ENCODE results near the gene RABGAP1. TPM values are rescaled to one million over a fixed set of nuclear protein-coding genes. Genes with fewer than 3 reads are reported as not detected.

The RABGAP1 gene
- polyA plus RNA-seq, 1 of the 3 experiments (the other 2 are of a cell fraction) = 20.2 TPM

DNA sequence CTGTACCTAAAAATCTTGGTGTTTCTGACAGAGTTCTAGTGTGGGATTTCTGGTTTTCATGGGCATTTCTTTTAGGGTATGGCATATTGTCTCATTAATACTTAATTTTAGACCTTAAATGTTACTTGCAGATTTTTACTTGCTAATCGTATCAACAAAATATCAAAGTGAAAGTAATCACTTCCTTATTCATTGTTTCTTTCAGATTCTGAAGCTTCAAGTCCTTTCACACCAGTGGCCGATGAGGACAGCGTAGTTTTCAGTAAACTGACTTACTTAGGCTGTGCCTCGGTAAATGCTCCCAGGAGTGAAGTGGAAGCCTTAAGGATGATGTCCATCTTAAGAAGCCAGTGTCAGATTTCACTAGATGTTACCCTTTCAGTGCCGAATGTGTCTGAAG is 45.2 kb downstream of the RABGAP1 start:
- Histone ChIP-seq H3K9me2 (no peaks in the 10 kb centered on the region), H3K27me3 (ENCODE audit: insufficient read depth) (no peaks in the 10 kb centered on the region), H3K79me2 (ENCODE audit: insufficient read depth) (peaks cover 7% of the 10 kb centered on the region; the same call in 1 of the 2 replicates), H3K27ac (ENCODE audit: low read depth in 2 of 2, low read length in 1 of 2) (no peak overlapping the region), H2AFZ (ENCODE audit: low read depth) (no peak overlapping the region), H3K9ac (no peak overlapping the region), H3K36me3 (replicated peaks in 1 of 2; ENCODE audit: control insufficient read depth in 1 of 2, insufficient read depth in 2 of 2, low read length in 1 of 2) (peaks cover 48 to 52% of the 10 kb centered on the region in 2 experiments), H4K20me1 (ENCODE audit: insufficient read depth) (0 out of 2 replicates have a peak, but pooled peaks cover 5% of the 10 kb centered on the region), H3K4me3 (ENCODE audit: low read depth in 2 of 2, low read length in 1 of 2) (no peak overlapping the region), H3F3A (replicated peaks; ENCODE audit: insufficient read depth) (peaks cover 10% of the 10 kb centered on the region), H3K4me1 (ENCODE audit: control insufficient read depth in 1 of 2, insufficient read depth in 2 of 2, low read depth in 1 of 2, low read length in 1 of 2) (no peaks in the 10 kb centered on the region), H3K4me2 (no peak overlapping the region), H3K9me3 (no peaks in the 10 kb centered on the region)
- CTCF ChIA-PET = no interaction called here
- WGBS (ENCODE audit: low lambda C conversion rate) = 88% methylated on average over 5 of the region's 5 CpGs
- POLR2A ChIA-PET = no interaction called here
- TF ChIP-seq FOSL2 (IDR thresholded peaks at IDR 0.05; ENCODE audit: borderline replicate concordance, low read depth) (no peak), MEF2A (IDR thresholded peaks at IDR 0.05; ENCODE audit: borderline replicate concordance, low read depth) (no peak), JUND (IDR thresholded peaks at IDR 0.05) (no peak), ELF1 (IDR thresholded peaks at IDR 0.05) (no peak), USF2 (IDR thresholded peaks at IDR 0.05; ENCODE audit: borderline replicate concordance, low read depth, low read length) (no peak), RAD21 (IDR thresholded peaks at IDR 0.05; ENCODE audit: low read length) (no peak), GABPA (IDR thresholded peaks at IDR 0.05; ENCODE audit: low read depth) (no peak), IRF3 (IDR thresholded peaks at IDR 0.05; ENCODE audit: low read depth, low read length) (no peak), TCF12 (IDR thresholded peaks at IDR 0.05) (no peak)
- TF ChIP-seq, protein P1, sequence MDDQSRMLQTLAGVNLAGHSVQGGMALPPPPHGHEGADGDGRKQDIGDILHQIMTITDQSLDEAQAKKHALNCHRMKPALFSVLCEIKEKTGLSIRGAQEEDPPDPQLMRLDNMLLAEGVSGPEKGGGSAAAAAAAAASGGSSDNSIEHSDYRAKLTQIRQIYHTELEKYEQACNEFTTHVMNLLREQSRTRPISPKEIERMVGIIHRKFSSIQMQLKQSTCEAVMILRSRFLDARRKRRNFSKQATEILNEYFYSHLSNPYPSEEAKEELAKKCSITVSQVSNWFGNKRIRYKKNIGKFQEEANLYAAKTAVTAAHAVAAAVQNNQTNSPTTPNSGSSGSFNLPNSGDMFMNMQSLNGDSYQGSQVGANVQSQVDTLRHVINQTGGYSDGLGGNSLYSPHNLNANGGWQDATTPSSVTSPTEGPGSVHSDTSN (IDR thresholded peaks at IDR 0.05) = no peak
- TF ChIP-seq, protein P2, sequence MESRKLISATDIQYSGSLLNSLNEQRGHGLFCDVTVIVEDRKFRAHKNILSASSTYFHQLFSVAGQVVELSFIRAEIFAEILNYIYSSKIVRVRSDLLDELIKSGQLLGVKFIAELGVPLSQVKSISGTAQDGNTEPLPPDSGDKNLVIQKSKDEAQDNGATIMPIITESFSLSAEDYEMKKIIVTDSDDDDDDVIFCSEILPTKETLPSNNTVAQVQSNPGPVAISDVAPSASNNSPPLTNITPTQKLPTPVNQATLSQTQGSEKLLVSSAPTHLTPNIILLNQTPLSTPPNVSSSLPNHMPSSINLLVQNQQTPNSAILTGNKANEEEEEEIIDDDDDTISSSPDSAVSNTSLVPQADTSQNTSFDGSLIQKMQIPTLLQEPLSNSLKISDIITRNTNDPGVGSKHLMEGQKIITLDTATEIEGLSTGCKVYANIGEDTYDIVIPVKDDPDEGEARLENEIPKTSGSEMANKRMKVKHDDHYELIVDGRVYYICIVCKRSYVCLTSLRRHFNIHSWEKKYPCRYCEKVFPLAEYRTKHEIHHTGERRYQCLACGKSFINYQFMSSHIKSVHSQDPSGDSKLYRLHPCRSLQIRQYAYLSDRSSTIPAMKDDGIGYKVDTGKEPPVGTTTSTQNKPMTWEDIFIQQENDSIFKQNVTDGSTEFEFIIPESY (IDR thresholded peaks at IDR 0.05; ENCODE audit: borderline replicate concordance, low read depth) = no peak
- TF ChIP-seq, protein P3, sequence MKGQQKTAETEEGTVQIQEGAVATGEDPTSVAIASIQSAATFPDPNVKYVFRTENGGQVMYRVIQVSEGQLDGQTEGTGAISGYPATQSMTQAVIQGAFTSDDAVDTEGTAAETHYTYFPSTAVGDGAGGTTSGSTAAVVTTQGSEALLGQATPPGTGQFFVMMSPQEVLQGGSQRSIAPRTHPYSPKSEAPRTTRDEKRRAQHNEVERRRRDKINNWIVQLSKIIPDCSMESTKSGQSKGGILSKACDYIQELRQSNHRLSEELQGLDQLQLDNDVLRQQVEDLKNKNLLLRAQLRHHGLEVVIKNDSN (IDR thresholded peaks at IDR 0.05; ENCODE audit: borderline replicate concordance, low read depth) = no peak
- TF ChIP-seq, protein P4, sequence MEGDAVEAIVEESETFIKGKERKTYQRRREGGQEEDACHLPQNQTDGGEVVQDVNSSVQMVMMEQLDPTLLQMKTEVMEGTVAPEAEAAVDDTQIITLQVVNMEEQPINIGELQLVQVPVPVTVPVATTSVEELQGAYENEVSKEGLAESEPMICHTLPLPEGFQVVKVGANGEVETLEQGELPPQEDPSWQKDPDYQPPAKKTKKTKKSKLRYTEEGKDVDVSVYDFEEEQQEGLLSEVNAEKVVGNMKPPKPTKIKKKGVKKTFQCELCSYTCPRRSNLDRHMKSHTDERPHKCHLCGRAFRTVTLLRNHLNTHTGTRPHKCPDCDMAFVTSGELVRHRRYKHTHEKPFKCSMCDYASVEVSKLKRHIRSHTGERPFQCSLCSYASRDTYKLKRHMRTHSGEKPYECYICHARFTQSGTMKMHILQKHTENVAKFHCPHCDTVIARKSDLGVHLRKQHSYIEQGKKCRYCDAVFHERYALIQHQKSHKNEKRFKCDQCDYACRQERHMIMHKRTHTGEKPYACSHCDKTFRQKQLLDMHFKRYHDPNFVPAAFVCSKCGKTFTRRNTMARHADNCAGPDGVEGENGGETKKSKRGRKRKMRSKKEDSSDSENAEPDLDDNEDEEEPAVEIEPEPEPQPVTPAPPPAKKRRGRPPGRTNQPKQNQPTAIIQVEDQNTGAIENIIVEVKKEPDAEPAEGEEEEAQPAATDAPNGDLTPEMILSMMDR (IDR thresholded peaks at IDR 0.05) = no peak
- DNase-seq = no peak
